K562 treated with DMSO at 1 percent for 12 hours (cell line): ENCODE measurements around the gene MAGEE2. TPM values are rescaled to one million over a fixed set of nuclear protein-coding genes. Genes with fewer than 3 reads are reported as not detected.

Experiments
- total RNA-seq: library from RNA; unstranded; fragments of 300-600 nt; gene quantifications from 2 replicates; pipeline ENCODE4 v1.2.3, GENCODE V29; 2022; ENCODE audit not compliant: insufficient read depth

The MAGEE2 gene, protein sequence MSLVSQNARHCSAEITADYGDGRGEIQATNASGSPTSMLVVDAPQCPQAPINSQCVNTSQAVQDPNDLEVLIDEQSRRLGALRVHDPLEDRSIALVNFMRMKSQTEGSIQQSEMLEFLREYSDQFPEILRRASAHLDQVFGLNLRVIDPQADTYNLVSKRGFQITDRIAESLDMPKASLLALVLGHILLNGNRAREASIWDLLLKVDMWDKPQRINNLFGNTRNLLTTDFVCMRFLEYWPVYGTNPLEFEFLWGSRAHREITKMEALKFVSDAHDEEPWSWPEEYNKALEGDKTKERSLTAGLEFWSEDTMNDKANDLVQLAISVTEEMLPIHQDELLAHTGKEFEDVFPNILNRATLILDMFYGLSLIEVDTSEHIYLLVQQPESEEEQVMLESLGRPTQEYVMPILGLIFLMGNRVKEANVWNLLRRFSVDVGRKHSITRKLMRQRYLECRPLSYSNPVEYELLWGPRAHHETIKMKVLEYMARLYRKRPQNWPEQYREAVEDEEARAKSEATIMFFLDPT
- total RNA-seq = not detected in 2 replicates

DNA sequence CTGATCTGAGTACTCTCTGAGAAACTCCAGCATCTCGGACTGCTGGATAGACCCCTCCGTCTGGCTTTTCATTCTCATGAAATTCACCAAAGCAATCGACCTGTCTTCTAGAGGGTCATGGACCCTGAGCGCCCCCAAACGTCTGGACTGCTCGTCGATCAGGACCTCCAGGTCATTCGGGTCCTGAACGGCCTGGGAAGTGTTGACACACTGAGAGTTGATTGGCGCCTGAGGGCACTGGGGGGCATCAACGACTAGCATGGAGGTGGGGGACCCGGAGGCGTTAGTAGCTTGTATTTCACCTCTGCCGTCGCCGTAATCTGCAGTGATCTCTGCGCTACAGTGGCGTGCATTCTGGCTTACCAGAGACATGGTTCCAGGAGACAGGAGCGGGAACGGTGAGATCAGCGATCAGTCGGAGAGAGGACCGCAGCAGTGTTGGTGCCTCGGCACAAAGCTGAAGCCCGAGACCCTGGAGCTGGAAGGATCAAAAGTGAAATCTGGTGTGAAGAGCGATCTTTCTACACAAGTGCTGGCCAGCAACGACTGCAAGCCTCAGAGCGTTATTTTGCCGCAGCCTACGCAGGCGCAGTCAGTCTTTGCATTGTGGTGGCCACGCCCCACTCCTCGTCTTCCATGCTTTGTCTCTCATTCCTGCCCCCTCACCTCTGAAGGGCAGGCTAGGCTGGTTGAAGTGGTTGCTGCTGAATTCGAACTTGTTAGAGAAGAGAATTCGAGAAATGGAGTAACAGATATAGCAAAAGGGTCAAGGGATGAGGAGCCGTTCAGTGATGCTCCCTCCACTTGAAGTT, at the start of gene MAGEE2:
TSS of gene MAGEE2 (minus strand) at position 575 of the 812 bp plus-strand sequence. CDS start at position 372, 203 bp downstream.

